Islet precursor cell (in vitro differentiated cells): Measurements from ENCODE around the gene PSKH1.
A peak's percentile ranks its signal among the peaks of the same experiment; 100 is the strongest.
"Not testable (repeated sequence)": the region's sequence is repeated elsewhere in the genome, so short reads cannot be mapped to it uniquely, and the experiment has no call there.

Source experiments
- DNase-seq: peaks from one replicate; pipeline ENCODE4 v3.0.0-alpha.2; 2018

PSKH1 gene

DNA sequence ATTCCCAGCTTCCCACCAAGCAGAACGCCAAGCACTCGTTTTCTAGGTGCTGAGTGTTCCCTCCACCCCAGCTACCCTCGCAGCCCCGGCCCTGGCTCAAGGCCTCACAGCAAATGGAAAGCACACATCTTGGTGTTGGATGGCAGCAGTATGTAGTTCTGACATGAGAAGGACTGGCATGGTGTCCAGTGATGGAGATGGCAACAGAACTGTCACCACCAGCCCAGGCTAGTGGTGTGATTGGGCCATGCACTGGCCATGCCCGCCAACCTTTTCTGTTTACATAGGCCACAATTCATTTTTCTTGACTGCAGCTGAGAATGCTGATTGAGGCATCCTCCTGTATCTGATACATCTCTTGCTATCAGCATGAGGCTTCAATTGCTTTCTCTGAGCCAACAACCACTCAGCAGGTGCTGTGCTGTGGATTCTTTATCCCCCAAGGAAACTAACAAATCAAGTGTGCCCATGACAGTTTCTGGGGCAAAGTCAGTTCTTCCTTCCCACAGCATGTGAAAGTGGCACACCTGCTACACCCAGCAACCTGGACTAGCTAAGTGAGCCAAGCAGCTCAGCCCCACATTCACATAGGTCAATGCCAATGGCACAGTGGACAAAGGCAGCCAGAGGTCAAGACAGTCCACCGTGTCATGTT, 71.5 kb downstream of the PSKH1 start:
- no peak for DNase-seq

DNA sequence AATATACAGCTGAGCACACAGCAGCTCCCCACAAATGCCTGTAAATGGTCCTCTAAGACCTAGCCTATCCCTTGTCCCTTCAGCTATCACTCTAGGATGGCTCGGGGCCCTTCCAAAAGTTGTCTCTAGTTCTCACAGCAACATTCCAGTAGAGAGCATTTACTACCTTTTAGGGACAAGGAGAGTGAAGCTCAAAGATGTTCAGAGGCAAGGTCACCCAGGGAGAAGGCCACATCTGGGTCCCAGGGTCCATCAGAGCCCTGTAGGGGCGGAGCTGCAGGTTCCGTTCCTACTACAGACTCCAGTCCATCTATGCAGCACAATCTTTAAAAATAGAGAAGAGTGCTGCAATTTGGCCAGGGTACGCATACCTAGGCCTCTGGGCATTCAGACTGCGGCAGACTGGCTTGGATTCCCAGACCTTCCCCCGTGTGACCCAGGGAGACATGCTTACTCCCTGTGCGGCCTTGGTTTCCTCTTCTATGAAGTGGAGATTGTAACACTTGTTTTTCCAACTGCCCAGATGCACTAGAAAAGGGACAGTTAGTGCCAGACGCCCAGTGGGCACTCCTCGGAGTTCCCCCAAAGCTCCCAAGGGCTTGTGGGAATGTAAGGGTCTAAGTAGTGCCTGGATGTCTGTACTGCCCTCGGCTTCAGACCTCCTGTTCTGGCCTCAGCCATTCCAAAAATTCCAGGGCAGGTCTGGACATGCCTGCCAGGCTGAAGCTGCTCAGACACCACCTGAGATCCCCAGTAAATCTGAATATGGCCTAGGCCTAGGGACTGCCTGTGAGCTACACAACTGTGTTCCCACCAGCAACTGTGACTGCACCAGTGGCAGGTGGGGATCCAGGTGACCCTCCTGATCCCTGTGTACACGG, 72.9 kb downstream of the PSKH1 start:
- peak; percentile 88 for DNase-seq

DNA sequence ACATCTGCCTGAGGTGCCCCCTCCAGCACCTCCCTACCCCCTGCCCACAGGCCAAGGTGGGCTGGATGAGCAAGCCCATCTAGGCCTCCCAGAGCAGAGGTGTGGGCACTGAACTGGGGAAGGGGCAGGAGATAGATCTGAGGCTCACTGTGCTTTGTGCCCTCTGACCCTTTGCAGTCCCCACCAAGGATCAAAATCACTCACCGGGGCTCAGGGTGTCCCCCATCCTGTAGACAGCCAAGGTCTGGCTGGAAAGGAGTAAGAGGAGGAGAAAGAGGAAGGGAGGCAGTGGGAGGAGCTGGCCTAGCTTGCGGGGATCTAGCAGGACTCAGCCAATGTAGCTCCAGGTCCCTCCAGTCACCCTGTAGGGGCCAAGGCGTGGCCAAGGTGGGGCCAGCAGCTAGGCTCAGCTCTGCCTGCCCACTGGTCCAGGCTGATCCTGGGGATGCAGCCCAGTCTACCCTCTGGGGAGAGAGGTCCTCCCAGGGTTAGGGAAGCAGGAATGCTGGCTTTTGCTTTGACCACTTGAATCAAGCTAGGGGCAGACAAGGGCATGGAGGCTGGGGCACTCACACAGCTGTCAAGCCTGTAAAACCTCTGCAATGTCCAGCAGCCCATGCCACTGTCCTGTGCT, 73.6 kb downstream of the PSKH1 start:
- DNase-seq, result peak; percentile 90

DNA sequence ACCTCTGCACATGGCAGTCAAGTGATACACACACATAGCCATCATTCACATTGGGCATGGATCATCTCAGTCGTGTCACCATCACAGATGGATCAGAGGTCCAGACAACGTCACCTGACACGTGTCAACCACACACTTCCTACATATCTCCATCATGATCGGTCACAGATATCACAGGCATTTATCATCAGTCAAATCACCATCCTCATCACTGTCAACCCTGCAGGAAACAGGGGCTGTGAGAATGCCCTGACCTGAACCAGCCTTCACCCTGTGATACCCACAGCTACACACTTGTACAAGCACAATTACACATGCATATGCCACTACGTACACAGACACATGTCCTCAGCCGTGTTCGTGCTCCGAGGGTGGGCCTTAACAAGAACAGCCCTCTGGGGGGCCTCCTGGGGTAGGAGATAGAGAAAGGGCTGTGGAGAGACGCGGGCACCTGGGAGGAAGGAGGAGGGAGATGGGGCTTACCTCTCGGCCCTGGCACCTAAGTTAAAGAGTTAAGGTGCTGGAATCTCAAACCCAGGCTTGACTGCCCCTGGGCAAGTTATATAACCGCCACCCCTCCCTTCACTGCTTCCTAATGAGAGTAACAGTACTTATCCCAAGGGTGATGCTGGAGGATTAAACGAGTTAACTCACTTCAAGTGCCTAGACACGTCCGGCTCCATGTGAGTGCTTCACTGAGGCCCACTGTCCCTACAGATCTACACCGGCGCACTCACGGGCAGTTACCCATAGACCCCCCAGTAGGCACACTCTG, 74.3 kb downstream of the PSKH1 start:
- DNase-seq, result no peak

DNA sequence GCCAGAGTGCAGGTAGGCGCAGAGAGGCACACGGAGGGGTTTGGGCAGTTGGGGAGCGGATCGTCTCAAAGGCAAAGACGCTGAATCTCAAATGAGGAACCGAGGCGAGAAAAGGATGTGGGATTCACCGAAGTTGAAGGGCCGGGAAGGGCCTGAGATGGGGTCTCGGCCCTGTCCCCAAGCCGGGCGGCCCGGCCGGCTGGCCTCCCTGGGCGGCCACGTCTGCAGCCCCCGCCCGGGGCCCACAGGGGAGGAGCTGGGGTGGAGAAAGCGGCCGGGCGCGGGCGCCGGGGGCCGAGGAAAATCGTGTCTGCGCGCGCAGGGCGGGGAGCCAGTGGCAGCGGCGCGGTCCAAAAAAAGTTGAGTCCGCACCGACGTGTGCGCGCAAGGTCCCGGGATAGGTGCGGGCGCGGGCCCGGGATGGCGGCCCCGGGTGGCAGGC, 74.9 kb downstream of the PSKH1 start:
- no peak for DNase-seq

DNA sequence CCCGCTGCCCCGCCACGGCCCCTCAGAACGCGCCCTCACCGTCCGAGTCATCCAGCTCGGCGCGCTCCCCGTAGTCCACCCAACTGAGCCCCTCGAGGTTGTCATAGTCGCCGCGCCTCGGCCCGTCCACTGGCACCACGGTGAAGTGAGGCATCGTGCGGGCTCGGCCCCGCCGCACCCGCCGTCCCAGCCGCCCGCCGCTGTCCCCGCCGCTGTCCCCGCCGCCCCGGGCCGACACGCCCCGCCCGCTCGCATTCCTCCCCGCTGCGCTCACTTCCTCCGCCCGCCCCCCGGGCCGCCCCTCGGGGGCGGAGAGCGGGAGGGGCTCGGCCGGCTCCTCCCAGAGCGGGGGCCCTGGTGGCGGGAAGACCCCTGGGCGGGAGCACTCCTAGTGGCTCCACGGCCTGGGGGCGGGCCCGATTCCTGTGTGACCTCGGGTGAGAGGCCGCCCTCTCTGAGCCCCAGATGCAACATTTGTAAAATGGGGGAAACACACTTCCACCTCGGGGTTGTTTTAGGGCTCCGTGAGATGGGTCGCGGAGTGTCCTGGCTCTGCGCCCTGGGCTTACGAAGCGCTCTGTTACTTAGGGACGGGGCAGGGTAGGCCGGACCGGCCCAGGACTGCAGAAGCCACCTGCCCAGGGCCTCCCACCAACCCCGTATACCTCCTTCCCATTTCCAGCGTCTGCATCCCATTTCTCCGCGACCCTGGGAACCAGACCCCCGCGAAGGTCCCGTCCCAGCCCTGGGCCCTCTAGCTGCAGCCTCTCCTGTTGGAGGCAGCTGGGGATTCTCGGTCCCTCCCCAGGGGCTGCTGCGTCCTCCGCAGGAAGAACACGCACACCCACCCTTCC, 75.6 kb downstream of the PSKH1 start, which contains the start of gene SLC12A4:
Gene SLC12A4 (minus strand): TSS at position 238 of the 854 bp plus-strand sequence. CDS start 84 bp downstream, at position 154.
- peak; percentile 94 for DNase-seq

DNA sequence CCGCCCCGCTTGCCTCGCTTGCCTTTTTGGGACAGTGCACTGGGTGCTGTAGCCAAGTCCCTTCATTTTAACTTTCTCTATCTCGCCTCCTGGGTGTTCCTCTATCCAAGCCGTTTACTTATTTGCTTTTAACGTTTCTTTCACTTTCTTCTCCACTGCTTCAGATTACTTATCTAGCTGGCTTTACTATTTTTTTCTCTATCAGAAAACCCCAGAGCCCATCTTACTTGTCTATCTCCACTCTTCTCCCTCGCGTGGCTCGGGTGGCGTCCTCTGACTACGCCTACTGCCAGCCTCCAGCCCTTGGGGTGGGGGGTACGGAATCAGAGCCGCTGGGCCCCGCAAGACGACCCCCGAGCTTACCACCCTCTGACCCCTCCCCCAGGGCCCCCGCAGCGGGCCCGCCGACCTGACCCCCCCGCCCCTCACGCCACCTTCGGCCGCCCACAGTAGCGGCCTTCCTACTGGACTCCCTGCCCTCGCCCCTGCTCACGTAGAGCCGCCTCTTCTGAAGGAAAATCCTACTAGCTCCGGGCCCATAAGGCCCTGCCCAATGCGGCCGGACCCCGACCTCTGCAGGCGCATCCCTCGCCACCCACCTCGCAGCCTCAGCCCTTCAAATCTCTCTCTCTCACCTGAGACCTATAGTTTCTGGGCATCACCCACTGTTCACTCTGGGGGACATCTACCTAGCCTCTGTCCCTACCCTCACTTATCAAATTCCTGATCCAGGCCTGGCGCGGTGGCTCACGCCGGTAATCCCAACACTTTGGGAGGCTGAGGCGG, 76.4 kb downstream of the PSKH1 start:
- DNase-seq, result peak; percentile 84

DNA sequence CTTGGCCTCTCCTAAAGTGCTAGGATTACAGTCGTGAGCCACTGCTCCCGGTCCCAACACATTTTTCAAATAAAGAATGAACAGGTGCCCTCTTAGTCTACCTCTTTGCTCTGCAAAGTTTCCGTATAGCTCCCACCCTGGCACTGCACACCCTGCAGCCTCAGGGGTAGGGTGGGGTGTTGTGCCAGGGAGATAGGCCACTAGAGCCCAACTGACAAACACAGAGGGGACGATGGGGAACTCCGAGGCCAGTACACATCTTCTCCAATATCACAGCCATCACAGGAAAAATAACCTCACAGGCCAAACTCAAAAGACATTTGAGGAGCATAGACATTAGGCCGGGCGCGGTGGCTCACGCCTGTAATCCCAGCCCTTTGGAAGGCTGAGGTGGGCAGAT, 78.1 kb downstream of the PSKH1 start:
- DNase-seq, result no peak

DNA sequence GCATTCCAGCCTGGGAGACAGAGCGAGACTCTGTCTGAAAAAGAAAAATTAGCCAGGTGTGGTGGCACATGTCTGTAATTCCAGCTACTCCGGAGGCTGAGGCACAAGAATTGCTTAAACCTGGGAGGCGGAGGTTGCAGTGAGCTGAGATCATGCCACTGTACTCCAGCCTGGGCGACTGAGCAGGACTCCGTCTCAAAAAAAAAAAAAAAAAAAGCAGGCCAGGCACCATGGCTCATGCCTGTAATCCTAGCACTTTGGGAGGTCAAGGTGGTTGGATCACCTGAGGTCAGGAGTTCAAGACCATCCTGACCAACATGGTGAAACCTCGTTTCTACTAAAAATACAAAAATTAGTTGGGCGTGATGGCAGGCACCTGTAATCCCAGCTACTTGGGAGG, 79.2 kb downstream of the PSKH1 start:
- DNase-seq, result not testable (repeated sequence)

DNA sequence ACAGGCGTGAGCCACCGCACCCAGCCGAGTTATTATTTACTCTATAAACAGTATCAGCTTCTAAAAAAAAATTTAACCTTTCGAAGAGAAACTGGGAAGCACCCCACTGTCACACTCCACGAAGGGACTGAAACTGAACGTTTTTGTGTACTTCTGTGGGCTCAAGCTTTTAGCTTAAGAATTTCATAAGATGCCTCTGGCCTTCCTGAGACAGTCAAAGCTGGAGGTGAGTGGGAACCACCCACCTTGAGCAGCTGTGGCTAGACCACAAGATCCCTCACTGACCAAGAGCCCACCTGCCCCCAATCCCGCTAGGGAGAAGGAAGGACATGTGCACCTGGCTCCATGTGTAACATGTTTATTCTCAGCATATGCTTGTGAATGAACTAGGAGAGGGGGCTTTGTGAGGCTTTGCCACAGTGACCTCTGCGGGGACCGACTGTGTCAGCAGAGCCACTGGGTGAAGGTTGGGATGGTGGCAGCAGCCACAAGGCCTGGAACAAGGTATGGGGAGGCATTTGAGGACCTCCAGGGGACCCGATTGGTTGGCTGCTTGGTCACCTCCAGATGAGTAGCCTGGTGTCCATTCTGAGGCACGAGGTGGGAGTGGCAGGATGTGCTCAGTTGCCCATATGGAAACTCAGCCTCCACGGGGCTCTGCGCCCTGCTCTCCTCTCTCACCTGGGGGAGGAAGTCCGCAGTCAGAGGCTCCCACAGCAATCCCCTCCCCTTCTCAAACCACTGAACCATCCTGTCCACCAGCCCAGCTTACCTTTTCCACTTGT, 82.5 kb downstream of the PSKH1 start:
- DNase-seq, result no peak

DNA sequence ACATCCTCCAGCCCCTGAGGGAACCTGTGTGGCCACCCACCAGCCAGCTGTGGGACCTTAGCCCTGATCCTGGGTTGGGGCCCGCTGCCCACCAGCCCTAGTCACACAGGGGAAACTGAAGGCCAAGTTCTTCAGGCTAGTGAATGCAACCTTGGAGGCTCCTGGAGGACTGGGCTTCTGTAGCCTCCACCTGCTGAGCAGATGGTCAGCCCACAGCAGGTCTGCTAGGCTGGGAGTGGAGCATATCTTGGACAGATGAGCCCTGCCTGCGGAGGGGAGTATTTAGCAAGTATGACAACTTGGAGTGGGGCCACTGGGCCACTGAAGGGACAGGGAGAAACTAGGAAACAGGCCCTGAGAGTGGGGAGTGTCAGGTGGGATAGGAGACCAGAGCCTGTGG, 83.2 kb downstream of the PSKH1 start:
- no peak for DNase-seq

DNA sequence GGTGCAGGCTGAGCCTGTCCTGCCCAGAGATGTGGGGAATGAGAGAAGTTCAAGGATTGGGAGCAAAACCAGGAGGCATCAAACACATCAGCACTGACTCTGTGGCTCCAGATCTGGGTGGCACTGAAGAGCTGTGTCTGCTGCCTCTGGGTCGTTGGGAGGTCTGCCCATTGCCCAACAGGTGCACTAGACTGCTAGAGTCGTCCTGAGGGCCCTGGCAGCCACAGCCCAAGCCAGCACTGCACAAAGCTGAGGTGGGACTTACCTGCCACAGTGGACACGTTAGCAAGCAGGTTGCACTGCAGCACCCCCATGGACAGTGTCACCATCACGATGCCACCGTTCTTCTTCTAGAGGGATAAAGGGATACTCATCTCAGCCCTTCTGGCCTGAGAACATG, 84.0 kb downstream of the PSKH1 start:
- no peak for DNase-seq

DNA sequence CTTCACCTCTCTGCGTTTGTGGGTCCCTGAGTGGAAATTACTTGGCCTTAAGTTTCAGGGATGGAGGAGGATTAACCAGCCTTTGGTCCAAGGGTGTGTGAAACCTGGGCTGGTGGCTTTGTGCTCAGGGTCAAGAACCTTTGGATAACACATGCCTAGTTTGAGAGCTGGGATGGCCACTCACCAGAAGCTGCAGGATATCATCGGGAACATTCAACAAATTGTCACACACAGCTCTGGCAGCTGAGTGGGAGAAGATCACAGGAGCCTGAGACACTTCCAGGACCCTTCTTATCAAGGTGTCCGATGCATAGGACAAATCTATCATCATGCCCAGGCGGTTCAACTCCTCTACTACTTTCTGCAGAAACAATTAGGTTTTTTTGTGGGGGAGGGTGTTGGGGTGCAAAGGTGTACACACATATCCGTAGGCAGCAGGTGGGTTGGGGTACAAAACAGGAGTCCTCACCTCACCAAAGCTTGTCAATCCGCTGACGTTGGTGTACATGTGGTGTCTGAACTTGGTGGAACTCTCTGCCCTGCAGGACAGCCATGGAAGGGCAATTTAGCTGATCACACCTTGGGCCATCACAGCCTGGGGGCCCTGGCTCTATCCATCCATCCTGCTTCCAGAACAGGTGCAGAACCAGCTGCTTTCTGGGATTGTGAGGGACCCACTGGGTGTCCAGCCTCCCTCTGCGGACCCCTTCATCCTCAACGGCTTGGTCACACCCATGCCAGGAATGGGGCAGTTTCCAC, 84.6 kb downstream of the PSKH1 start:
- no peak for DNase-seq
